GM12873 (cell line): Measurements from ENCODE around the gene MRPS34.

Source experiments
- TF ChIP-seq, protein P1 (sequence below): IDR thresholded peaks from 2 replicates; pipeline ENCODE4 v1.5.1; 2012; ENCODE audit warnings: low read depth, mild to moderate bottlenecking, moderate library complexity, low read length, control low read depth; ENCODE audit not compliant: insufficient read depth; ENCODE audit errors: missing control alignments

The MRPS34 gene

DNA sequence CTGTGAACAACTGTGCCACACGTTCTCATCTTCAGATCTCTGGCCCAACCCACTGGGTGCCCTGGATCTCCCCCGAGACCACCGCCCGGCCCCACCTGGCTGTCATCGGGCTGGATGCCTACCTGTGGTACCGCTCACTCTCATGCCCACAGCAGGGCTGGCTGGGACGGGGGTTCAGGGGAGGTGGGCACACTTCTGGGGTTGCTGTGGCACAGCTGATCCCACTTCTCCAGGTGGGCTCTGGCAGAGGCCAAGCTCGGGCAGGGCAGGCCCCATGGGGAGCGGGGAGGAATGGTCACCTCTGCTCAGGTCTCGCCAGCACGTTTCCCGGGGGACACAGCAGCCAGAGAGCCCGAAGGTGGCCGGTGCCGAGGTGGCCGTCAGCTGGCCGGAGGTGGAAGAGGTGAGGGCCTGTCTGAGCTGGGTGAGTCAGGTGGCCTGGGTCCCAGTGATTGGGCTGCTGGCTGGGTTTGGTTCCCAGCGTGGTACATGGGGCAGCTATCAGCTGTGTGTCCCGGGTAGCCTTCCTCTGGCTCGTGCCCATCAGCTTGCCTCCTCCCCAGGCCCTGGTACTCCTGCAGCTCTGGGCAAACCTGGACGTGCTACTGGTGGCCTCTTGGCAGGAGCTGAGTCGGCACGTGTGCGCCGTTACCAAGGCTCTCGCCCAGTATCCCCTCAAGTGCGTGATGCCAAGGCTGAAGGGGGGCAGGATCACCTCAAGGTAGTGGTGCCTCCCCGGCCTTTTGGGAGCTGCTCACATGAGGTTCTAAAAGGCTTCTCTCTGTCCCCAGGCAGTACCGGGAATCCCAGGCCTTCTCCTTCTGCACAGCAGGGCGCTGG, 2.3 kb upstream of the MRPS34 start:
- TF ChIP-seq, protein P1, sequence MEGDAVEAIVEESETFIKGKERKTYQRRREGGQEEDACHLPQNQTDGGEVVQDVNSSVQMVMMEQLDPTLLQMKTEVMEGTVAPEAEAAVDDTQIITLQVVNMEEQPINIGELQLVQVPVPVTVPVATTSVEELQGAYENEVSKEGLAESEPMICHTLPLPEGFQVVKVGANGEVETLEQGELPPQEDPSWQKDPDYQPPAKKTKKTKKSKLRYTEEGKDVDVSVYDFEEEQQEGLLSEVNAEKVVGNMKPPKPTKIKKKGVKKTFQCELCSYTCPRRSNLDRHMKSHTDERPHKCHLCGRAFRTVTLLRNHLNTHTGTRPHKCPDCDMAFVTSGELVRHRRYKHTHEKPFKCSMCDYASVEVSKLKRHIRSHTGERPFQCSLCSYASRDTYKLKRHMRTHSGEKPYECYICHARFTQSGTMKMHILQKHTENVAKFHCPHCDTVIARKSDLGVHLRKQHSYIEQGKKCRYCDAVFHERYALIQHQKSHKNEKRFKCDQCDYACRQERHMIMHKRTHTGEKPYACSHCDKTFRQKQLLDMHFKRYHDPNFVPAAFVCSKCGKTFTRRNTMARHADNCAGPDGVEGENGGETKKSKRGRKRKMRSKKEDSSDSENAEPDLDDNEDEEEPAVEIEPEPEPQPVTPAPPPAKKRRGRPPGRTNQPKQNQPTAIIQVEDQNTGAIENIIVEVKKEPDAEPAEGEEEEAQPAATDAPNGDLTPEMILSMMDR, result no peak

DNA sequence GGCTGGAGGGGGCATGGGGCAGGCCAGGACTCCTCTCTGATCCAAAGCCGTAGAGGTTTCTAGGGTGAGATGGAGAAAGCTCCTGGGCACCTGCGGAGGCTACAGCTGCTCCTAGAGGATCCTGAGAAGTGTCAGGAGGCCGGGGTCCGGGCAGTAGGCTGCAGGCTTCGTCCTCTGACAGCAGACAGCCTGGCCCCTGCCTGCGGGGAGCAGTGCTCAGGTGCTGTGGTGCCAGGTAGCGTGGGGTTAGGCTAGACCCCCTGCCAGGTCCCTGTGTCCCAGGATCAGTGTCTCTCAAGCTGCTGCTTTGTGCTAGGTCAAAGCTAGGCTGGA, 1.5 kb upstream of the MRPS34 start:
- TF ChIP-seq, protein P1, result no peak

DNA sequence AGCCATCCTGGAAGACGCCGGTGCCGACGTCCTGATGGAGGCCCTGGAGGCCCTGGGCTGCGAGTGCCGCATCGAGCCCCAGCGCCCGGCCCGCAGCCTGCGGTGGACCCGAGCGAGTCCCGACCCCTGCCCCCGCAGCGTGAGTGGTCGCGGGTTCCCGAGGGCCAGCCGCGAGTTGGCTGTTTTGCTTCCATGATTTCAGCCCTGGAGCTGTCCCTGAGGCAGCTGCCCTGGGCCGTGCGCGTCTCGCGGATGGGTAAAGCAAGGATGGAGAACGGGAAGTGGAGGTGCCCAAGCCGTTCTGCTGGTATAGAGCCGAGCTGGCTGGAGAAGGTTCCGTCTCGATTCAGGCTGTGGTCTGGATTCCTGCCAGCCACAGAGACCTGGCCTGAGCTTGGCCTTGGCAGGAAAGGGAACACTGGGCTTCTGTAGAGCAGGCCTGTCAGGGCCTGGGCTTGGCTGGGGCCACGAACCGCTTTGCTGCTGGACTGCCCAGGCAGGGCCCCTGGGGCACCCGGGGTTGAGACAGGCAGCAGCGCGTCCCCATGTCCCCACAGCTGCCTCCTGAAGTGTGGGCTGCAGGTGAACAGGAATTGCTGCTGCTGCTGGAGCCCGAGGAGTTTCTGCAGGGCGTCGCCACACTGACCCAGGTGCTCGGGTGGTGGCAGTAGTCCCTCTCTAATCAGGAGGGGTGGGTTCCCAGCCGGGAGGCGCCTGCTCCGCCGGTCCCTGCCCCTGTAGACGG, 941 bp upstream of the MRPS34 start:
- TF ChIP-seq, protein P1, result no peak

GRCh38 chr16:1772362-1772907, 499 bp downstream of the MRPS34 start, which contains the start of gene EME2:
Gene EME2 (plus strand): TSS chr16:1772810. CDS start chr16:1773228, 418 bp downstream.
- TF ChIP-seq, protein P1, result no peak

DNA sequence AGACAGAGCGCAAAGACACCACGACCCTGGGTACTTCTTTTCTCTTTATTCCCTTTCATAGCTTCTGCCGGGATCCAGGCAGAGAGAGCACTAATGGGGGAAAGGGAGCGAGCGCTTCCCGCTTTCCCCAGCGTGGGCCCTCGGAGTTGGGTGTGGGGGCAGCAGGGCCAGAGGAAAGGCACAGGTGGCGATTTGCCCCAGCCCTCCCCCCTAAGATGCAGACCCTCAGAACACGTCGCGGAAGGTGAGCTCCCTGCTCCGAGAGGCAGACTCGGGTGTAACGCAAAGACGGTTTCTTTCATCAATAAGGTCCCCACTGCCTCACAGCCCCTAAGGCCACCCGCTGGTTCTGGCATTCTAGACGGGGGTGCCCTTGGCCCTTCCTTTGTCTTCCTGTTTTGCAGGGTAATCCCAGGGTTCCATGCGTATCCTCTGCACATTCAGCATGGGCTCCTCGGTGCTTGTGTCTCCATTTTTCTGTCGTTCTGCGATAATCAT, 1.0 kb downstream of the MRPS34 start:
- TF ChIP-seq, protein P1, result no peak

- TF ChIP-seq, protein P1, result no peak
These were observed 1.6 kb downstream of the MRPS34 start, which contains the start of gene NME3 for GRCh38 chr16:1771188-1771863. Gene NME3 (minus strand): TSS chr16:1771543. CDS start chr16:1771534, 9 bp downstream.
